K562 (cell line): ENCODE data around the gene SREBF1. TPM values are rescaled to one million over a fixed set of nuclear protein-coding genes. Genes with fewer than 3 reads are reported as not detected.
A peak's percentile ranks its signal among the peaks of the same experiment; 100 is the strongest.

Experiments
- BACH1 ChIP-seq: fragments of 200-800 bp; sonication (Bioruptor generic); IDR thresholded peaks from 2 replicates; pipeline ENCODE4 v1.6.1; 2016; ENCODE audit warnings: missing genetic modification characterization, missing compliant biosample characterization
- GATAD2B ChIP-seq: fragments of 450-650 bp; IDR thresholded peaks from 2 replicates; pipeline ENCODE4 v1.6.1; 2017; ENCODE audit warnings: mild to moderate bottlenecking, borderline replicate concordance
- JUND ChIP-seq, 2 experiments: IDR thresholded peaks; 2 replicates in 1 of 2; 3 replicates in 1 of 2; pipeline ENCODE4 v1.6.1; 2011; ENCODE audit warnings: borderline replicate concordance in 2 of 2, low read depth in 2 of 2, low read length in 2 of 2, improper control_type of control experiment in 1 of 2, missing biosample characterization in 1 of 2, missing genetic modification characterization in 1 of 2, missing genetic modification reagents in 1 of 2
- MAFF ChIP-seq: IDR thresholded peaks from 2 replicates; pipeline ENCODE4 v1.6.1; 2012; ENCODE audit warnings: low read length, improper control_type of control experiment
- PURB ChIP-seq: sonication (generic); formaldehyde crosslinking; IDR thresholded peaks from 2 replicates; pipeline ENCODE4 v1.9.0; 2021; ENCODE audit warnings: low read depth, mild to moderate bottlenecking, missing genetic modification reagents
- ZNF584 ChIP-seq: fragments of 200-800 bp; sonication (Bioruptor generic); IDR thresholded peaks from 2 replicates; pipeline ENCODE4 v1.6.1; 2016; ENCODE audit warnings: low read depth, mild to moderate bottlenecking, missing genetic modification characterization, missing compliant biosample characterization
- ZNF766 ChIP-seq: fragments of 200-800 bp; sonication (Bioruptor generic); conservative IDR thresholded peaks from 2 replicates; pipeline ENCODE4 v1.6.1; 2016; ENCODE audit warnings: missing genetic modification characterization, missing compliant biosample characterization
- polyA plus RNA-seq, 8 experiments: library from polyadenylated mRNA; depleted of rRNA in 4 of 8; stranded (reverse) in 5 of 8; unstranded in 3 of 8; fragments of >200 nt; fragmentation: Nextera tagmentation in 2 of 8; fragmentation: Illumina TruSeq in 1 of 8; extraction: Ambion mirVana in 2 of 8; extraction: Trizol in 1 of 8; gene quantifications; 2 replicates each; pipeline versions ENCODE4 v1.2.1 to v1.2.3, GENCODE V29; 2011 to 2014; ENCODE audit warnings: inconsistent platforms in 1 of 8, missing spikeins in 1 of 8
- total RNA-seq, 7 experiments: library from RNA; depleted of rRNA in 6 of 7; stranded (reverse); fragments of >200 nt in 6 of 7; fragmentation: Illumina TruSeq in 2 of 7; extraction: Trizol in 2 of 7; gene quantifications; 2 replicates each; pipeline versions ENCODE4 v1.2.1 to v1.2.3, GENCODE V29; 2011 to 2021; ENCODE audit warnings: low replicate concordance in 1 of 7
- TF ChIP-seq, protein P1 (sequence below): sonication (generic); IDR thresholded peaks from 2 replicates; pipeline ENCODE4 v1.6.1; 2016
- TF ChIP-seq, protein P2 (sequence below): fragments of 250-450 bp; sonication (Bioruptor Pico); IDR thresholded peaks from 2 replicates; pipeline ENCODE4 v1.5.0; 2021
- TF ChIP-seq, protein P3 (sequence below), 2 experiments: fragments of 200-800 bp in 1 of 2; sonication (Bioruptor generic) in 1 of 2; sonication (generic) in 1 of 2; formaldehyde crosslinking in 1 of 2; IDR thresholded peaks in 1 of 2; conservative IDR thresholded peaks in 1 of 2; 2 replicates each; pipeline versions ENCODE4 v1.5.0 to v1.6.1; 2016 to 2020; ENCODE audit warnings: missing compliant biosample characterization in 1 of 2, missing genetic modification characterization in 1 of 2, missing genetic modification reagents in 1 of 2
- TF ChIP-seq, protein P4 (sequence below): fragments of 250-450 bp; sonication (Bioruptor Pico); IDR thresholded peaks from 2 replicates; pipeline ENCODE4 v1.4.0; 2020

The SREBF1 gene
- total and polyA plus RNA-seq, 9 of the 15 experiments (the other 6 are each of a cell fraction or from before 2014, with no cell fraction given): 1.6 to 169 (median 69.4) TPM

- TF ChIP-seq GATAD2B (no peak; the same call in 1 of the 2 replicates), MAFF (no peak), BACH1 (no peak), PURB (CRISPR knock-in tag) (no peak), ZNF584 (0 out of 2 replicates have a peak, but pooled peaks have one; percentile 53), JUND (IDR thresholded peaks at IDR 0.05; ENCODE audit: borderline replicate concordance, low read depth, low read length) (0 out of 2 replicates have a peak, but pooled peaks have one; percentile 44), JUND (tag; IDR thresholded peaks at IDR 0.05; ENCODE audit: borderline replicate concordance, low read depth, low read length) (no peak; the same call in 2 of the 3 replicates), ZNF766 (CRISPR knock-in tag) (no peak)
- TF ChIP-seq, protein P1, sequence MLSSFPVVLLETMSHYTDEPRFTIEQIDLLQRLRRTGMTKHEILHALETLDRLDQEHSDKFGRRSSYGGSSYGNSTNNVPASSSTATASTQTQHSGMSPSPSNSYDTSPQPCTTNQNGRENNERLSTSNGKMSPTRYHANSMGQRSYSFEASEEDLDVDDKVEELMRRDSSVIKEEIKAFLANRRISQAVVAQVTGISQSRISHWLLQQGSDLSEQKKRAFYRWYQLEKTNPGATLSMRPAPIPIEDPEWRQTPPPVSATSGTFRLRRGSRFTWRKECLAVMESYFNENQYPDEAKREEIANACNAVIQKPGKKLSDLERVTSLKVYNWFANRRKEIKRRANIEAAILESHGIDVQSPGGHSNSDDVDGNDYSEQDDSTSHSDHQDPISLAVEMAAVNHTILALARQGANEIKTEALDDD: no peak
- TF ChIP-seq, protein P2, sequence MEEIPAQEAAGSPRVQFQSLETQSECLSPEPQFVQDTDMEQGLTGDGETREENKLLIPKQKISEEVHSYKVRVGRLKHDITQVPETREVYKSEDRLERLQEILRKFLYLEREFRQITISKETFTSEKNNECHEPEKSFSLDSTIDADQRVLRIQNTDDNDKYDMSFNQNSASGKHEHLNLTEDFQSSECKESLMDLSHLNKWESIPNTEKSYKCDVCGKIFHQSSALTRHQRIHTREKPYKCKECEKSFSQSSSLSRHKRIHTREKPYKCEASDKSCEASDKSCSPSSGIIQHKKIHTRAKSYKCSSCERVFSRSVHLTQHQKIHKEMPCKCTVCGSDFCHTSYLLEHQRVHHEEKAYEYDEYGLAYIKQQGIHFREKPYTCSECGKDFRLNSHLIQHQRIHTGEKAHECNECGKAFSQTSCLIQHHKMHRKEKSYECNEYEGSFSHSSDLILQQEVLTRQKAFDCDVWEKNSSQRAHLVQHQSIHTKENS (CRISPR knock-in tag): 0 out of 2 replicates have a peak, but pooled peaks have one; percentile 28
- TF ChIP-seq, protein P3, sequence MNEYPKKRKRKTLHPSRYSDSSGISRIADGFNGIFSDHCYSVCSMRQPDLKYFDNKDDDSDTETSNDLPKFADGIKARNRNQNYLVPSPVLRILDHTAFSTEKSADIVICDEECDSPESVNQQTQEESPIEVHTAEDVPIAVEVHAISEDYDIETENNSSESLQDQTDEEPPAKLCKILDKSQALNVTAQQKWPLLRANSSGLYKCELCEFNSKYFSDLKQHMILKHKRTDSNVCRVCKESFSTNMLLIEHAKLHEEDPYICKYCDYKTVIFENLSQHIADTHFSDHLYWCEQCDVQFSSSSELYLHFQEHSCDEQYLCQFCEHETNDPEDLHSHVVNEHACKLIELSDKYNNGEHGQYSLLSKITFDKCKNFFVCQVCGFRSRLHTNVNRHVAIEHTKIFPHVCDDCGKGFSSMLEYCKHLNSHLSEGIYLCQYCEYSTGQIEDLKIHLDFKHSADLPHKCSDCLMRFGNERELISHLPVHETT (CRISPR knock-in tag; conservative IDR thresholded peaks at IDR 0.05 in 1 of 2, IDR thresholded peaks at IDR 0.05 in 1 of 2): peak in 1 of 2 experiments; percentile 79; a peak in 1 of 4 replicates
- TF ChIP-seq, protein P4, sequence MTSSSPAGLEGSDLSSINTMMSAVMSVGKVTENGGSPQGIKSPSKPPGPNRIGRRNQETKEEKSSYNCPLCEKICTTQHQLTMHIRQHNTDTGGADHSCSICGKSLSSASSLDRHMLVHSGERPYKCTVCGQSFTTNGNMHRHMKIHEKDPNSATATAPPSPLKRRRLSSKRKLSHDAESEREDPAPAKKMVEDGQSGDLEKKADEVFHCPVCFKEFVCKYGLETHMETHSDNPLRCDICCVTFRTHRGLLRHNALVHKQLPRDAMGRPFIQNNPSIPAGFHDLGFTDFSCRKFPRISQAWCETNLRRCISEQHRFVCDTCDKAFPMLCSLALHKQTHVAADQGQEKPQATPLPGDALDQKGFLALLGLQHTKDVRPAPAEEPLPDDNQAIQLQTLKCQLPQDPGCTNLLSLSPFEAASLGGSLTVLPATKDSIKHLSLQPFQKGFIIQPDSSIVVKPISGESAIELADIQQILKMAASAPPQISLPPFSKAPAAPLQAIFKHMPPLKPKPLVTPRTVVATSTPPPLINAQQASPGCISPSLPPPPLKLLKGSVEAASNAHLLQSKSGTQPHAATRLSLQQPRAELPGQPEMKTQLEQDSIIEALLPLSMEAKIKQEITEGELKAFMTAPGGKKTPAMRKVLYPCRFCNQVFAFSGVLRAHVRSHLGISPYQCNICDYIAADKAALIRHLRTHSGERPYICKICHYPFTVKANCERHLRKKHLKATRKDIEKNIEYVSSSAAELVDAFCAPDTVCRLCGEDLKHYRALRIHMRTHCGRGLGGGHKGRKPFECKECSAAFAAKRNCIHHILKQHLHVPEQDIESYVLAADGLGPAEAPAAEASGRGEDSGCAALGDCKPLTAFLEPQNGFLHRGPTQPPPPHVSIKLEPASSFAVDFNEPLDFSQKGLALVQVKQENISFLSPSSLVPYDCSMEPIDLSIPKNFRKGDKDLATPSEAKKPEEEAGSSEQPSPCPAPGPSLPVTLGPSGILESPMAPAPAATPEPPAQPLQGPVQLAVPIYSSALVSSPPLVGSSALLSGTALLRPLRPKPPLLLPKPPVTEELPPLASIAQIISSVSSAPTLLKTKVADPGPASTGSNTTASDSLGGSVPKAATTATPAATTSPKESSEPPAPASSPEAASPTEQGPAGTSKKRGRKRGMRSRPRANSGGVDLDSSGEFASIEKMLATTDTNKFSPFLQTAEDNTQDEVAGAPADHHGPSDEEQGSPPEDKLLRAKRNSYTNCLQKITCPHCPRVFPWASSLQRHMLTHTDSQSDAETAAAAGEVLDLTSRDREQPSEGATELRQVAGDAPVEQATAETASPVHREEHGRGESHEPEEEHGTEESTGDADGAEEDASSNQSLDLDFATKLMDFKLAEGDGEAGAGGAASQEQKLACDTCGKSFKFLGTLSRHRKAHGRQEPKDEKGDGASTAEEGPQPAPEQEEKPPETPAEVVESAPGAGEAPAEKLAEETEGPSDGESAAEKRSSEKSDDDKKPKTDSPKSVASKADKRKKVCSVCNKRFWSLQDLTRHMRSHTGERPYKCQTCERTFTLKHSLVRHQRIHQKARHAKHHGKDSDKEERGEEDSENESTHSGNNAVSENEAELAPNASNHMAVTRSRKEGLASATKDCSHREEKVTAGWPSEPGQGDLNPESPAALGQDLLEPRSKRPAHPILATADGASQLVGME (CRISPR knock-in tag): peak; percentile 78
Measured at GRCh38 chr17:17839791-17840707, 3.3 kb upstream of the SREBF1 start (continued).
